ENCODE data around the gene ALG2. TPM values are rescaled to one million over a fixed set of nuclear protein-coding genes. Genes with fewer than 3 reads are reported as not detected.

Gene ALG2
- total RNA-seq, 1 experiment from 2014 or later: 39.8 TPM

DNA sequence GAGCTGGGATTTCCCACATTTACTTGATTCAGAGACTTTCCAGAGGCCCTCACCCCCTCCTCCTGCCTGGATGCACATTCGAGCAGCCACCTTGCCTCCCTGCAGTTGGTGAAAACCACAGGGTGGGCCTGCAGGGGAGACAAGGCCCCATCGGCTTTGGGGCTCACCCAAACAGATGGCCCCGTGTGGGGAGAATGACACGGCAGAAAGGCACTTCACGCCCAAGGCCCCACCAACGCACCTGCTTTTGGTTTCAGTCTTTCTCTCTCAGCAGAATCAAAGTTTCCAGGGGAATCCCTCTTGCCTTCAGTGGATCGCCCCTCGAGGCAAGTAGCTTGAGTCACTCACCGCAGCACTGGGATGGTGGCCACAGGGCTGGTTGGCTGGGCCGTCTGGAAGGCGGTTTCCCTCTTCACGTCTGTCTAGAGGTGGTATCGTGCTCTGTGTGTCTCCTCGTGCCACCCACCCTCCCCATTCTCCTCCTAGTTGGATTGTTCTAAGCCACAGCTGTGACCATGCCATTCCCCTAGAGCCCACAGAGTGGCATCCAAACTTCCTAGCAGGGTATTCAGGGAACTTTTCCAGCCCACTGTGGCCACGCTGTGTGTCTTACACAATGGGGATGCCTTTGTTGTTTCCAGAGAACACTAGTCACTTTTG is 32.2 kb upstream of the ALG2 start:
- Histone ChIP-seq H3K4me1 (no peaks in the 10 kb centered on the region), H3K27me3 (replicated peaks; ENCODE audit: control insufficient read depth, insufficient read depth, low read length) (no peaks in the 10 kb centered on the region; the same call in 1 of the 2 replicates), H3K4me3 (ENCODE audit: low read depth, low read length) (no peak overlapping the region), H3K9me3 (no peaks in the 10 kb centered on the region), H3K36me3 (ENCODE audit: control insufficient read depth, insufficient read depth, low read length) (no peaks in the 10 kb centered on the region)
- Mint-ChIP-seq H3K4me3 (ENCODE audit: unreplicated experiment) (no peak overlapping the region), H3K27me3 (ENCODE audit: insufficient read depth, unreplicated experiment) (no peaks in the 10 kb centered on the region), H3K36me3 (ENCODE audit: insufficient read depth, unreplicated experiment) (no peaks in the 10 kb centered on the region), H3K27ac (ENCODE audit: unreplicated experiment) (no peak overlapping the region), H3K9me3 (ENCODE audit: unreplicated experiment) (no peaks in the 10 kb centered on the region), H3K4me1 (ENCODE audit: low read depth, unreplicated experiment) (no peaks in the 10 kb centered on the region)
- BruUV-seq (replicated peaks): no TSS peak
- intact Hi-C loops (cut with micrococcal nuclease; ENCODE audit: unreplicated experiment): no loop called here
- TF ChIP-seq, protein P1, sequence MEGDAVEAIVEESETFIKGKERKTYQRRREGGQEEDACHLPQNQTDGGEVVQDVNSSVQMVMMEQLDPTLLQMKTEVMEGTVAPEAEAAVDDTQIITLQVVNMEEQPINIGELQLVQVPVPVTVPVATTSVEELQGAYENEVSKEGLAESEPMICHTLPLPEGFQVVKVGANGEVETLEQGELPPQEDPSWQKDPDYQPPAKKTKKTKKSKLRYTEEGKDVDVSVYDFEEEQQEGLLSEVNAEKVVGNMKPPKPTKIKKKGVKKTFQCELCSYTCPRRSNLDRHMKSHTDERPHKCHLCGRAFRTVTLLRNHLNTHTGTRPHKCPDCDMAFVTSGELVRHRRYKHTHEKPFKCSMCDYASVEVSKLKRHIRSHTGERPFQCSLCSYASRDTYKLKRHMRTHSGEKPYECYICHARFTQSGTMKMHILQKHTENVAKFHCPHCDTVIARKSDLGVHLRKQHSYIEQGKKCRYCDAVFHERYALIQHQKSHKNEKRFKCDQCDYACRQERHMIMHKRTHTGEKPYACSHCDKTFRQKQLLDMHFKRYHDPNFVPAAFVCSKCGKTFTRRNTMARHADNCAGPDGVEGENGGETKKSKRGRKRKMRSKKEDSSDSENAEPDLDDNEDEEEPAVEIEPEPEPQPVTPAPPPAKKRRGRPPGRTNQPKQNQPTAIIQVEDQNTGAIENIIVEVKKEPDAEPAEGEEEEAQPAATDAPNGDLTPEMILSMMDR (IDR thresholded peaks at IDR 0.05; ENCODE audit: insufficient read depth in 1 of 2, low read depth in 1 of 2, low read length in 1 of 2, severe bottlenecking in 1 of 2, unreplicated experiment in 1 of 2): no peak
- CTCF ChIA-PET: no interaction called here
- no peak for DNase-seq
- POLR2A ChIA-PET: no interaction called here

DNA sequence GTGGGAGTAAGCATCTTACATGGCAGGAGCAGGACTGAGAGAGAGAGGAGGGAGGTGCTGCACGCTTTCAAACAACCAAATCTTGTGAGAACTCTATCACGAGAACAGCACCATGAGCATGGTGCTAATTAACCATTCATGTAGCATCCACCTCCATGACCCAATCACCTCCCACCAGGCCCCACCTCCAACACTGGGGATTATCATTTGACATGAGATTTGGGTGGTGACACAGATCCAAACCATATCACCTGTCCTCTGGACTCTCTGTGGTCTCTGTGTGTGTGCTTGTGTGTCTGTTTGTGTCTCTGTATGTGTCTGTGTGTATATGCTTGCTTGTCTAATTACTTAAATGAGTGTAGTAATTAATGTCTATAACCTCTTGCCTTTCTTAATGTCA is 31.4 kb upstream of the ALG2 start:
- intact Hi-C loops (cut with micrococcal nuclease; ENCODE audit: unreplicated experiment): no loop called here
- DNase-seq: no peak
- Mint-ChIP-seq H3K4me1 (ENCODE audit: low read depth, unreplicated experiment) (no peaks in the 10 kb centered on the region), H3K27ac (ENCODE audit: unreplicated experiment) (no peak overlapping the region), H3K27me3 (ENCODE audit: insufficient read depth, unreplicated experiment) (no peaks in the 10 kb centered on the region), H3K4me3 (ENCODE audit: unreplicated experiment) (no peak overlapping the region), H3K9me3 (ENCODE audit: unreplicated experiment) (no peaks in the 10 kb centered on the region), H3K36me3 (ENCODE audit: insufficient read depth, unreplicated experiment) (no peaks in the 10 kb centered on the region)
- no peaks in the 10 kb centered on the region for H3K36me3 ChIP-seq (ENCODE audit: control insufficient read depth, insufficient read depth, low read length)
- TF ChIP-seq, protein P1 (IDR thresholded peaks at IDR 0.05; ENCODE audit: insufficient read depth in 1 of 2, low read depth in 1 of 2, low read length in 1 of 2, severe bottlenecking in 1 of 2, unreplicated experiment in 1 of 2): no peak
- no peaks in the 10 kb centered on the region; the same call in 1 of the 2 replicates for H3K27me3 ChIP-seq (replicated peaks; ENCODE audit: control insufficient read depth, insufficient read depth, low read length)
- no peaks in the 10 kb centered on the region for H3K9me3 ChIP-seq
- H3K4me3 ChIP-seq (ENCODE audit: low read depth, low read length): no peak overlapping the region
- no peaks in the 10 kb centered on the region for H3K4me1 ChIP-seq
- POLR2A ChIA-PET: no interaction called here
- BruUV-seq (replicated peaks): no TSS peak
- CTCF ChIA-PET: no interaction called here

- no peaks in the 10 kb centered on the region; the same call in 1 of the 2 replicates for H3K27me3 ChIP-seq (replicated peaks; ENCODE audit: control insufficient read depth, insufficient read depth, low read length)
- ChIA-PET POLR2A (no interaction called here), CTCF (no interaction called here)
- H3K4me1 ChIP-seq: no peaks in the 10 kb centered on the region
- TF ChIP-seq, protein P1 (IDR thresholded peaks at IDR 0.05; ENCODE audit: insufficient read depth in 1 of 2, low read depth in 1 of 2, low read length in 1 of 2, severe bottlenecking in 1 of 2, unreplicated experiment in 1 of 2): no peak
- H3K4me3 ChIP-seq (ENCODE audit: low read depth, low read length): no peak overlapping the region
- H3K9me3 ChIP-seq: no peaks in the 10 kb centered on the region
- Mint-ChIP-seq H3K27me3 (ENCODE audit: insufficient read depth, unreplicated experiment) (no peaks in the 10 kb centered on the region), H3K9me3 (ENCODE audit: unreplicated experiment) (no peaks in the 10 kb centered on the region), H3K36me3 (ENCODE audit: insufficient read depth, unreplicated experiment) (no peaks in the 10 kb centered on the region), H3K4me1 (ENCODE audit: low read depth, unreplicated experiment) (no peaks in the 10 kb centered on the region), H3K4me3 (ENCODE audit: unreplicated experiment) (no peak overlapping the region), H3K27ac (ENCODE audit: unreplicated experiment) (no peak overlapping the region)
- H3K36me3 ChIP-seq (ENCODE audit: control insufficient read depth, insufficient read depth, low read length): no peaks in the 10 kb centered on the region
- no TSS peak for BruUV-seq (replicated peaks)
- DNase-seq: no peak
- intact Hi-C loops (cut with micrococcal nuclease; ENCODE audit: unreplicated experiment): no loop called here
Measured at GRCh38 chr9:99251157-99251556, 29.4 kb upstream of the ALG2 start.
